SK-N-MC (cell line): ENCODE measurements around the gene HSPA1B.
"Not testable (repeated sequence)": the region's sequence is repeated elsewhere in the genome, so short reads cannot be mapped to it uniquely, and the experiment has no call there.

Experiments used
- DNase-seq: peaks from one replicate; pipeline ENCODE4 v3.0.0-alpha.2; 2011; ENCODE audit warnings: low read depth, low spot score
- H3K27ac ChIP-seq: fragments of 200-600 bp; sonication (generic); 2 replicates; pipeline ENCODE4 v1.5.1; 2016; ENCODE audit warnings: mixed run types
- H3K36me3 ChIP-seq: fragments of 200-600 bp; sonication (generic); 2 replicates; pipeline ENCODE4 v1.6.1; 2017; ENCODE audit warnings: antibody characterized with exemption, low read length, mixed read lengths; ENCODE audit not compliant: insufficient read depth
- H3K4me3 ChIP-seq: fragments of 200-600 bp; sonication (generic); 2 replicates; pipeline ENCODE4 v1.5.1; 2016
- H3K9ac ChIP-seq: fragments of 200-600 bp; sonication (generic); 2 replicates; pipeline ENCODE4 v1.8.0; 2017; ENCODE audit warnings: mixed run types, mixed read lengths; ENCODE audit not compliant: insufficient read length
- H3K9me3 ChIP-seq: fragments of 200-600 bp; sonication (generic); 2 replicates; pipeline ENCODE4 v1.6.1; 2017; ENCODE audit warnings: low read depth, mild to moderate bottlenecking, antibody characterized with exemption, low read length, moderate library complexity, mixed read lengths
- EZH2 ChIP-seq: fragments of 200-600 bp; sonication (generic); IDR thresholded peaks from one replicate; pipeline ENCODE4 v1.6.1; 2017; ENCODE audit warnings: antibody characterized with exemption
- FOXP2 ChIP-seq: optimal IDR thresholded peaks from 2 replicates; pipeline ENCODE3; 2011; ENCODE audit warnings: mild to moderate bottlenecking, moderate library complexity; ENCODE audit not compliant: insufficient read depth; ENCODE audit errors: extremely low read length, control extremely low read depth
- POLR2AphosphoS5 ChIP-seq: IDR thresholded peaks from 2 replicates; pipeline ENCODE4 v1.6.1; 2012; ENCODE audit warnings: mild to moderate bottlenecking, low read depth, low read length, borderline replicate concordance

The HSPA1B gene

DNA sequence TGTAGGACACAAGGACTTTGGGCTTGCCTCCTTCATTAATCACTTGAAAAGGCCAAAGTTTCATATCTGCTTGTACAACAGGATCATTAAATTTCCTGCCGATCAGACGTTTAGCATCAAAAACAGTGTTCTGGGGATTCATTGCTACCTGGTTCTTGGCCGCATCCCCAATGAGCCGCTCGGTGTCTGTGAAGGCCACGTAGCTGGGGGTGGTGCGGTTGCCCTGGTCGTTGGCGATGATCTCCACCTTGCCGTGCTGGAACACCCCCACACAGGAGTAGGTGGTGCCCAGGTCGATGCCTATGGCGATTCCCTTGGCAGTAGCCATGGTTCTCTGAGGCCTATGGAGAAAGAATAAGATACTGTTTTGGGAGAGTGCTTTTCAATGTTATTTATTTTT lies 15.9 kb upstream of the HSPA1B start:
- DNase-seq = no peak
- H3K9ac ChIP-seq = no peak overlapping the region
- H3K27ac ChIP-seq = no peak overlapping the region
- no peaks in the 10 kb centered on the region for H3K9me3 ChIP-seq
- H3K4me3 ChIP-seq = no peak overlapping the region
- no peaks in the 10 kb centered on the region for H3K36me3 ChIP-seq
- TF ChIP-seq POLR2AphosphoS5 (no peak), FOXP2 (no peak)

DNA sequence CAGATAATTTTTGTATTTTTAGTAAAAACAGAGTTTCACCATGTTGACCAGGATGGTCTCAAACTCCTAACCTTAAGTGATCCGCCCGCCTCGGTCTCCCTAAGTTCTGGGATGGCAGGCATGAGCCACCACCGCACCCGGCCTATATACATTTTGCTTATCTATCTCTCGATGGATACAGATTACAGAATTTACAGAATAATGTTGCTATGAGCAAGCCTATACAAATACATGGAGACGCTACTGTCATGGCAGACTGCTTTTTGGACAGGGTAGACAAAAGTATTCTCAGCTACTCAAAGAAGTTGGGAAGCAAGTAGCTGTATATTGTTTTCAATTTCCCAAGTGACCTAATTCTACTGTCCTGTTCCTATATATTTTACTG lies 14.1 kb upstream of the HSPA1B start:
- peak overlapping the region; percentile 88 for H3K27ac ChIP-seq
- H3K9ac ChIP-seq = peak overlapping the region; percentile 46
- peak overlapping the region; percentile 48; the same call in 1 of the 2 replicates for H3K4me3 ChIP-seq
- no peak for DNase-seq
- no peaks in the 10 kb centered on the region for H3K9me3 ChIP-seq
- H3K36me3 ChIP-seq = no peaks in the 10 kb centered on the region
- TF ChIP-seq EZH2 = no peak
- no peak for TF ChIP-seq FOXP2
- no peak for TF ChIP-seq POLR2AphosphoS5

DNA sequence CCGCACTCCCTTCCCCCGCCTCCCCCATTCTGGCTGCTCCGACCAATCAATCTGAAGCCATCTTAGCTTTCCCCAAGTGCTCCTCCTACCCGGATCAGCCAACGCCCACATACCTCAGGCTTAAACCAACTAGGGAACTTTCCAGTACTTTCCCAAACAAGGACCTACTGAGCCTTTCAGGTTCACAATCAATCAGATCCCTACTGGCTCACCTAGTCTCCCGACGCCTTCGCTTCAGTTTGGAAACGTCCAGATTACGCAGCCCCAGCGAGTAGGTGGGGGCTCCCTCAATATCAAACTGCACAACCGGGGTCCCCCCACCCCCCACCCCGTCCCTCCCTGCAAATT lies 12.9 kb upstream of the HSPA1B start:
- Histone ChIP-seq H3K9ac (peak overlapping the region; percentile 66), H3K4me3 (peak overlapping the region; percentile 82), H3K36me3 (no peaks in the 10 kb centered on the region), H3K9me3 (no peaks in the 10 kb centered on the region), H3K27ac (peak overlapping the region; percentile 98)
- DNase-seq = peak; percentile 95
- TF ChIP-seq FOXP2 = no peak
- TF ChIP-seq POLR2AphosphoS5 = peak; percentile 43; the same call in 1 of the 2 replicates
- TF ChIP-seq EZH2 = no peak

DNA sequence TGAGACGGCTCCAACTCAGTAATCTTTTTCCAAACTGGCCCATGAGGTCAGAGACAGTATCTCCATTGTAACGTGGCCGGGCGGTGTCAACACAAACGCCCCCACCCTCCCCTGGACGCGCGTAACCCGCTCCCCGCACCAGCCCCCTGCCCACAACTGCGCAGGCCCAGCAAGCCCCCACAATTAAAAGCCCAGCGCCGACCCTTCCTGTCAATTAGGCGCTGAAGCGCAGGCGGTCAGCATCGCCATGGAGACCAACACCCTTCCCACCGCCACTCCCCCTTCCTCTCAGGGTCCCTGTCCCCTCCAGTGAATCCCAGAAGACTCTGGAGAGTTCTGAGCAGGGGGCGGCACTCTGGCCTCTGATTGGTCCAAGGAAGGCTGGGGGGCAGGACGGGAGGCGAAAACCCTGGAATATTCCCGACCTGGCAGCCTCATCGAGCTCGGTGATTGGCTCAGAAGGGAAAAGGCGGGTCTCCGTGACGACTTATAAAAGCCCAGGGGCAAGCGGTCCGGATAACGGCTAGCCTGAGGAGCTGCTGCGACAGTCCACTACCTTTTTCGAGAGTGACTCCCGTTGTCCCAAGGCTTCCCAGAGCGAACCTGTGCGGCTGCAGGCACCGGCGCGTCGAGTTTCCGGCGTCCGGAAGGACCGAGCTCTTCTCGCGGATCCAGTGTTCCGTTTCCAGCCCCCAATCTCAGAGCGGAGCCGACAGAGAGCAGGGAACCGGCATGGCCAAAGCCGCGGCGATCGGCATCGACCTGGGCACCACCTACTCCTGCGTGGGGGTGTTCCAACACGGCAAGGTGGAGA lies 12.3 kb upstream of the HSPA1B start, which contains the start of the genes HSPA1A and HSPA1L:
TSS of gene HSPA1A (plus strand) at position 519 of the 814 bp plus-strand sequence. CDS start at position 733, 214 bp downstream.
TSS of gene HSPA1L (minus strand) at position 259 of the 814 bp plus-strand sequence. CDS start 3,311 bp downstream, outside the sequence.
- TF ChIP-seq POLR2AphosphoS5 (peak; percentile 96), EZH2 (no peak), FOXP2 (no peak)
- peak within 1 kb of the TSS; percentile 82 for H3K4me3 ChIP-seq
- no peaks in the 10 kb centered on the region for H3K36me3 ChIP-seq
- H3K9me3 ChIP-seq = no peaks in the 10 kb centered on the region
- peak; percentile 74 for DNase-seq
- peak within 1 kb of the TSS; percentile 98 for H3K27ac ChIP-seq
- peak within 1 kb of the TSS; percentile 66 for H3K9ac ChIP-seq

DNA sequence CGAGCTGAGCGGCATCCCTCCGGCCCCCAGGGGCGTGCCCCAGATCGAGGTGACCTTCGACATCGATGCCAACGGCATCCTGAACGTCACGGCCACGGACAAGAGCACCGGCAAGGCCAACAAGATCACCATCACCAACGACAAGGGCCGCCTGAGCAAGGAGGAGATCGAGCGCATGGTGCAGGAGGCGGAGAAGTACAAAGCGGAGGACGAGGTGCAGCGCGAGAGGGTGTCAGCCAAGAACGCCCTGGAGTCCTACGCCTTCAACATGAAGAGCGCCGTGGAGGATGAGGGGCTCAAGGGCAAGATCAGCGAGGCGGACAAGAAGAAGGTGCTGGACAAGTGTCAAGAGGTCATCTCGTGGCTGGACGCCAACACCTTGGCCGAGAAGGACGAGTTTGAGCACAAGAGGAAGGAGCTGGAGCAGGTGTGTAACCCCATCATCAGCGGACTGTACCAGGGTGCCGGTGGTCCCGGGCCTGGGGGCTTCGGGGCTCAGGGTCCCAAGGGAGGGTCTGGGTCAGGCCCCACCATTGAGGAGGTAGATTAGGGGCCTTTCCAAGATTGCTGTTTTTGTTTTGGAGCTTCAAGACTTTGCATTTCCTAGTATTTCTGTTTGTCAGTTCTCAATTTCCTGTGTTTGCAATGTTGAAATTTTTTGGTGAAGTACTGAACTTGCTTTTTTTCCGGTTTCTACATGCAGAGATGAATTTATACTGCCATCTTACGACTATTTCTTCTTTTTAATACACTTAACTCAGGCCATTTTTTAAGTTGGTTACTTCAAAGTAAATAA lies 10.2 kb upstream of the HSPA1B start:
- DNase-seq, H3K9me3 ChIP-seq, H3K27ac ChIP-seq, H3K36me3 ChIP-seq: not testable (repeated sequence)
- H3K9ac ChIP-seq = peak overlapping the region; percentile 62
- H3K4me3 ChIP-seq = peak overlapping the region; percentile 77

DNA sequence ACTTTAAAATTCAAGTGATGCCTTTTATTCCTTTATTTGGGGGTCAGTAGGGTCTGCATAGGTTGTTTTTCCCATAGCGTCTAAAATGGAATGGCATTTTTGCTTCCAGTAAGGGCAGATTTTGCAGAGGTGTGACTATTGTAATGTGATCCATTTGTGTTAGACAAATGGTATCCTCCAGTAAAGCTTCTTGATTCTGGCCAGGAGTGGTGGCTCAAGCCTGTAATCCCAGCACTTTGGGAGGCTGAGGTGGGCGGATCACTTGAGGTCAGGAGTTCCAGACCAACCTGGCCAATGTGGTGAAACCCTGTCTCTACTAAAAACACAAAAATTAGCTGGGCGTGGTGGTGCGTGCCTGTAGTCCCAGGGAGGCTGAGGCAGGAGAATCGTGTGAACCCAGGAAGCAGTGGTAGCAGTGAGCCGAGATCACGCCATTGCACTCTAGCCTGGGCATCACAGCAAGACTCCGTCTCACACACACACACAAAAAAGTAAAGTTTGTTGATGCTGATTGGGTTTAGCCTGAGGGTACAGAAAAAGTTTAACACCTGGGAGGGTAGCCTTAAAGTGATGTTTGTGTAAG lies 9.5 kb upstream of the HSPA1B start:
- H3K9me3 ChIP-seq, H3K27ac ChIP-seq, H3K36me3 ChIP-seq, DNase-seq: not testable (repeated sequence)
- Histone ChIP-seq H3K4me3 (peak overlapping the region; percentile 77), H3K9ac (peak overlapping the region; percentile 62)

DNA sequence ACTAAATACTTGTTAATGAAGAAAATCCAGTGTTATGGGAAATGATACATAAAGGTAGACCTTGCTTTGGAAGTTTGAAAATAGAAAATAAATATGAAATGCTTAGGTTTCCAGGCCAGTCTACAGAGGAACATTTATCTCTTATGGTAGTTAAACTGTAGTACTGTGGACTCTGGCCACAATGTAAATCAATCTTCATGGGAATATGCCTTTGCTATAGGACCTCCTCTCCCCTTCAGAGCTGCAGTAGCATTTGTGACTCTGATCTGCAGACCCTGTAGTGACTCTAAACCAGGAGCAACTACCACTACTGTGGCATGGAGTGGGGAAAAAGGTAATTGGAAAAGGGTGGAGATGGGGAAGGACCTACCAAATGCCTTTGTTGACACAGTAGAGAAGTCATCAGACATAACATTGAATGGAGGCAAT lies 7.7 kb upstream of the HSPA1B start:
- Histone ChIP-seq H3K4me3 (no peak overlapping the region), H3K27ac (peak overlapping the region; percentile 4; the same call in 1 of the 2 replicates), H3K36me3 (no peaks in the 10 kb centered on the region), H3K9ac (no peak overlapping the region), H3K9me3 (no peaks in the 10 kb centered on the region)
- no peak for TF ChIP-seq EZH2
- TF ChIP-seq FOXP2 = no peak
- no peak for TF ChIP-seq POLR2AphosphoS5
- no peak for DNase-seq

DNA sequence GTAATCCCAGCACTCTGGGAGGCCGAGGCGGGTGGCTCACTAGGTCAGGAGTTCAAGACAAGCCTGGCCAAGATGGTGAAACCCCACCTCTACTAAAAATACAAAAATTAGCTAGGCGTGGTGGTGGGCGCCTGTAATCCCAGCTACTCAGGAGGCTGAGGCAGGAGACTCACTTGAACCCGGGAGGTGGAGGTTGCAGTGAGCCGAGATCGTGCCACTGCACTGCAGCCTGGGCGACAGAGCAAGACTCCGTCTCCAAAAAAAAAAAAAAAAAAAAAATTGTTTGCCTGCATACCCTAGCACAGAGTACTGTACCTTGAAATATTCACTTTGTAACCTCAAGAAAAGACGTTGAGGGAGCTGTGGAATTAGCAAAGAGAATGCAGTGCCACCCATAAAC lies 7.1 kb upstream of the HSPA1B start:
- not testable (repeated sequence) for H3K9me3 ChIP-seq, DNase-seq, H3K4me3 ChIP-seq, H3K36me3 ChIP-seq, H3K9ac ChIP-seq
- H3K27ac ChIP-seq = peak overlapping the region; percentile 29; the same call in 1 of the 2 replicates

DNA sequence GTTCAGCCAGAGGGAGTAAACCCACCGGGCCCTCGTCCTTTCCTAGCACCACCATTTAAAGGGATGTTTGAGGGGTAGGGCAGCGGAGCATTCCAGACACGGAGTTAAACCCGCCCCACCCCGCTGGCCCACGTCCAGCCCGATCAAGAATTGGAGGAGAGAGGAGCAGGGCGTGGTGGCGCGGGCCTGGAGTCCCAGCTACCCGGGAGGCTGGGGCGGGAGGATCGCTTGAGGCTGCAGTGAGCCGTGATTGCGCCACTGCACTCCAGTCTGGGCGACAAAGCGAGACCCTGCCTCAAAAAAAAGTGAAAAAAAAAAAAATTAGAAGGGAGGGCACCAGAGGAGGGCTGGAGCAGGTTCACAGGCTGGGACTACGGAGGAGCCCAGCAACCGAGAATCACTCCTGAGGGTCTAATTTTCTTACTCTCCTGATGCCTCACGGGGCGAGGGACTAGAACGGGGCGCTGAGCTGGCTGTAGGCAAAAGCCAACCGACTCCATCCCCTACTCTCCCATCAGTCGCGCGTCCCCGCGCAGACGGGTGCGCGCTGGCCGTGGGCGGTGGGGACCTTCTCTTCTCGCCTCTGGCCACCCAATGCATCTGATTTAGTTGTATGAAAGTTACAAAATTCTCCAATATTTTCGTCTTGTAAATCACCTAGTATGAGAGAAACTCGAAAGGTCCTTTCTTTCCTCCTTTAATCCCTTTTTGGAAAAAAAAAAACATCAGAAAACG lies 6.1 kb upstream of the HSPA1B start:
- H3K4me3 ChIP-seq = peak overlapping the region; percentile 54

More for the DNA sequence above, 6.1 kb upstream of the HSPA1B start:
- Histone ChIP-seq H3K9ac (peak overlapping the region; percentile 9), H3K27ac (peak overlapping the region; percentile 29; the same call in 1 of the 2 replicates), H3K36me3 (no peaks in the 10 kb centered on the region), H3K9me3 (no peaks in the 10 kb centered on the region)
- TF ChIP-seq FOXP2 (no peak), POLR2AphosphoS5 (no peak), EZH2 (no peak)
- no peak for DNase-seq
